ENCODE measurements around the gene HOXB7. TPM values are rescaled to one million over a fixed set of nuclear protein-coding genes. Genes with fewer than 3 reads are reported as not detected.

The HOXB7 gene
- total RNA-seq, 1 donor from 2014 or later: 1.2 TPM

- intact Hi-C loops (cut with DNase I): no loop called here
- no peak for ATAC-seq
These were observed 32.3 kb upstream of the HOXB7 start for GRCh38 chr17:48642843-48643696.

GRCh38 chr17:48642059-48642842 is 31.4 kb upstream of the HOXB7 start:
- no peaks in the 10 kb centered on the region for H3K9me3 ChIP-seq
- ATAC-seq (no peak), DNase-seq (no peak)
- TF ChIP-seq CTCF (IDR thresholded peaks at IDR 0.05): no peak
- no peak overlapping the region for H3K27ac ChIP-seq
- H3K27me3 ChIP-seq: peaks cover 100% of the 10 kb centered on the region
- H3K4me3 ChIP-seq: no peak overlapping the region
- intact Hi-C loops (cut with DNase I): no loop called here
- no peaks in the 10 kb centered on the region for H3K36me3 ChIP-seq
- peaks cover 2% of the 10 kb centered on the region for H3K4me1 ChIP-seq

More at GRCh38 chr17:48642843-48643696, 32.3 kb upstream of the HOXB7 start:
- Histone ChIP-seq H3K27me3 (peaks cover 100% of the 10 kb centered on the region), H3K27ac (no peak overlapping the region), H3K36me3 (no peaks in the 10 kb centered on the region), H3K4me3 (no peak overlapping the region), H3K4me1 (peaks cover 9% of the 10 kb centered on the region), H3K9me3 (no peaks in the 10 kb centered on the region)
- TF ChIP-seq CTCF (IDR thresholded peaks at IDR 0.05): no peak
- no peak for DNase-seq

GRCh38 chr17:48641541-48642058 is 30.8 kb upstream of the HOXB7 start:
- intact Hi-C loops (cut with DNase I): no loop called here
- Histone ChIP-seq H3K36me3 (no peaks in the 10 kb centered on the region), H3K27me3 (peaks cover 100% of the 10 kb centered on the region), H3K4me1 (no peaks in the 10 kb centered on the region), H3K27ac (no peak overlapping the region), H3K4me3 (no peak overlapping the region), H3K9me3 (no peaks in the 10 kb centered on the region)
- DNase-seq (no peak), ATAC-seq (no peak)
- no peak for TF ChIP-seq CTCF (IDR thresholded peaks at IDR 0.05)

- no peak for TF ChIP-seq CTCF (IDR thresholded peaks at IDR 0.05)
- Histone ChIP-seq H3K27me3 (peaks cover 100% of the 10 kb centered on the region), H3K27ac (no peak overlapping the region), H3K4me1 (no peaks in the 10 kb centered on the region), H3K36me3 (no peaks in the 10 kb centered on the region), H3K4me3 (no peak overlapping the region), H3K9me3 (no peaks in the 10 kb centered on the region)
- DNase-seq: no peak
- intact Hi-C loops (cut with DNase I): no loop called here
- no peak for ATAC-seq
These were observed 30.0 kb upstream of the HOXB7 start for GRCh38 chr17:48640858-48641180.

GRCh38 chr17:48639982-48640857 is 29.4 kb upstream of the HOXB7 start:
- intact Hi-C loops (cut with DNase I): no loop called here
- H3K27ac ChIP-seq: no peak overlapping the region
- no peak for TF ChIP-seq CTCF (IDR thresholded peaks at IDR 0.05)
- no peaks in the 10 kb centered on the region for H3K36me3 ChIP-seq
- no peak for ATAC-seq
- H3K4me1 ChIP-seq: no peaks in the 10 kb centered on the region
- no peak for DNase-seq
- no peaks in the 10 kb centered on the region for H3K9me3 ChIP-seq
- peaks cover 100% of the 10 kb centered on the region for H3K27me3 ChIP-seq
- H3K4me3 ChIP-seq: no peak overlapping the region
